ENCODE measurements around the gene PRICKLE2. TPM values are rescaled to one million over a fixed set of nuclear protein-coding genes. Genes with fewer than 3 reads are reported as not detected.

PRICKLE2 gene
- total RNA-seq, 1 donor from 2014 or later, result 10.8 TPM

GRCh38 chr3:64222501-64223111 lies 2.7 kb downstream of the PRICKLE2 start:
- DNase-seq (ENCODE audit: low read depth), result no peak
- no peak overlapping the region for H3K4me3 ChIP-seq (ENCODE audit: low read depth, low read length)
- H3K36me3 ChIP-seq (ENCODE audit: control insufficient read depth, insufficient read depth, low read length), result no peaks in the 10 kb centered on the region
- TF ChIP-seq CTCF (IDR thresholded peaks at IDR 0.05; ENCODE audit: insufficient read depth, low read length, poor library complexity, severe bottlenecking), result no peak
- no peaks in the 10 kb centered on the region for H3K27me3 ChIP-seq (ENCODE audit: control insufficient read depth, insufficient read depth, low read length)

GRCh38 chr3:64221571-64222257 lies 3.6 kb downstream of the PRICKLE2 start:
- DNase-seq (ENCODE audit: low read depth), result no peak
- Histone ChIP-seq H3K27me3 (ENCODE audit: control insufficient read depth, insufficient read depth, low read length) (no peaks in the 10 kb centered on the region), H3K36me3 (ENCODE audit: control insufficient read depth, insufficient read depth, low read length) (no peaks in the 10 kb centered on the region), H3K4me3 (ENCODE audit: low read depth, low read length) (no peak overlapping the region)
- no peak for TF ChIP-seq CTCF (IDR thresholded peaks at IDR 0.05; ENCODE audit: insufficient read depth, low read length, poor library complexity, severe bottlenecking)

GRCh38 chr3:64220161-64220914 lies 4.9 kb downstream of the PRICKLE2 start:
- Histone ChIP-seq H3K36me3 (ENCODE audit: control insufficient read depth, insufficient read depth, low read length) (no peaks in the 10 kb centered on the region), H3K4me3 (ENCODE audit: low read depth, low read length) (no peak overlapping the region), H3K27me3 (ENCODE audit: control insufficient read depth, insufficient read depth, low read length) (no peaks in the 10 kb centered on the region)
- TF ChIP-seq CTCF (IDR thresholded peaks at IDR 0.05; ENCODE audit: insufficient read depth, low read length, poor library complexity, severe bottlenecking), result no peak
- DNase-seq (ENCODE audit: low read depth), result no peak

GRCh38 chr3:64218746-64219145 lies 6.5 kb downstream of the PRICKLE2 start:
- Histone ChIP-seq H3K36me3 (ENCODE audit: control insufficient read depth, insufficient read depth, low read length) (no peaks in the 10 kb centered on the region), H3K27me3 (ENCODE audit: control insufficient read depth, insufficient read depth, low read length) (no peaks in the 10 kb centered on the region), H3K4me3 (ENCODE audit: low read depth, low read length) (no peak overlapping the region)
- DNase-seq (ENCODE audit: low read depth), result no peak
- TF ChIP-seq CTCF (IDR thresholded peaks at IDR 0.05; ENCODE audit: insufficient read depth, low read length, poor library complexity, severe bottlenecking), result no peak

GRCh38 chr3:64218329-64218728 lies 6.9 kb downstream of the PRICKLE2 start:
- Histone ChIP-seq H3K4me3 (ENCODE audit: low read depth, low read length) (no peak overlapping the region), H3K27me3 (ENCODE audit: control insufficient read depth, insufficient read depth, low read length) (no peaks in the 10 kb centered on the region), H3K36me3 (ENCODE audit: control insufficient read depth, insufficient read depth, low read length) (no peaks in the 10 kb centered on the region)
- no peak for DNase-seq (ENCODE audit: low read depth)
- no peak for TF ChIP-seq CTCF (IDR thresholded peaks at IDR 0.05; ENCODE audit: insufficient read depth, low read length, poor library complexity, severe bottlenecking)

All from kidney epithelial cell (primary cell).